ENCODE measurements around the gene DAPP1. TPM values are rescaled to one million over a fixed set of nuclear protein-coding genes. Genes with fewer than 3 reads are reported as not detected.
A peak's percentile ranks its signal among the peaks of the same experiment; 100 is the strongest.
"Not testable (repeated sequence)": the region's sequence is repeated elsewhere in the genome, so short reads cannot be mapped to it uniquely, and the experiment has no call there.

DAPP1 gene, protein sequence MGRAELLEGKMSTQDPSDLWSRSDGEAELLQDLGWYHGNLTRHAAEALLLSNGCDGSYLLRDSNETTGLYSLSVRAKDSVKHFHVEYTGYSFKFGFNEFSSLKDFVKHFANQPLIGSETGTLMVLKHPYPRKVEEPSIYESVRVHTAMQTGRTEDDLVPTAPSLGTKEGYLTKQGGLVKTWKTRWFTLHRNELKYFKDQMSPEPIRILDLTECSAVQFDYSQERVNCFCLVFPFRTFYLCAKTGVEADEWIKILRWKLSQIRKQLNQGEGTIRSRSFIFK
- total RNA-seq (2014; rRNA removed; shearing (Covaris generic)): not detected in 2 replicates
- not detected in 2 replicates for polyA plus RNA-seq (2016; fragmentation: Nextera tagmentation; extraction: Ambion mirVana)
- long read RNA-seq: 0 reads

DNA sequence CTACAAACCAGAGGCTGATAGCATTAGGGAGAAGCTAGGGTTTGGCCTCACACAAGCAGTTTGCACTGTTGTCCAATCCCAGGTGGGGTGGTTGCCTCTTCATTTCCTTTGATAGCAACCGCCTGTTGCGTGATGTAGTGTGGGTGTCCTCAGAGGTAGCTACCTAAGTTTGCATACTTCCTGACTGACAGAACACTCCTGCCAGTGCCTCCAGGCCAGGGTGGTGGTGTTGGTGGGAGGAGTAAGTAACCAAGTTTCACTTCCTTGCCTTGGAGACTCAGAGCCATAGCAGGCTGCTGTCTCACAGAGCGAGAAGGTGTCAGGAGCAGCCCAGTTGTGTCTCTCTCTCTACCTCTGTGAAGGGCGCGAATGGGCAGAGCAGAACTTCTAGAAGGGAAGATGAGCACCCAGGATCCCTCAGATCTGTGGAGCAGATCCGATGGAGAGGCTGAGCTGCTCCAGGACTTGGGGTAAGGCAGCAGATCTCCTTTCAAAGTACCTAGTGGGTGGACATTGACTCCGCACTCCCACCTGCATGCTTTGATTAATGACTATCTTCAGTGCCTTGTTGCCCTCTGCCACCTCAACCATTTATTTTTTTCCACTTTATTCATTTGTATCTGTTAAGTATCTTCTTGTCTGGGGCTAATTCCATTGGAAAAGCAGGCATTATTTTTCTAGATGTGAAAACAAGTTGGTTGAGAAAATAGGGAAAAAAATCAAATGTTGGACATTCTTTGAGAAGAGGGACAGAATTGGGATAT is at the start of gene DAPP1:
DAPP1 (plus strand) TSS at position 283 of the 764 bp plus-strand sequence; CDS start at position 370, 87 bp downstream.
- Histone ChIP-seq H3K4me2 (no peak within 1 kb of the TSS), H3K9me2 (ENCODE audit: insufficient read depth) (0 out of 2 replicates have a peak, but pooled peaks cover 6% of the 10 kb centered on the region), H3K27me3 (ENCODE audit: insufficient read depth) (no peaks in the 10 kb centered on the region), H3K36me3 (ENCODE audit: insufficient read depth) (no peaks in the 10 kb centered on the region), H3K4me3 (no peak within 1 kb of the TSS), H3K4me1 (ENCODE audit: insufficient read depth) (no peaks in the 10 kb centered on the region), H3K79me2 (replicated peaks; ENCODE audit: insufficient read depth) (no peaks in the 10 kb centered on the region), H4K20me1 (replicated peaks; ENCODE audit: insufficient read depth) (no peaks in the 10 kb centered on the region), H3K27ac (ENCODE audit: low read depth) (no peak within 1 kb of the TSS), H2AFZ (peak within 1 kb of the TSS; percentile 56; the same call in 1 of the 2 replicates), H3F3A (replicated peaks; ENCODE audit: low read depth) (no peaks in the 10 kb centered on the region)
- no peaks in the 10 kb centered on the region for H3K36me3 Mint-ChIP-seq (ENCODE audit: low read depth)
- no peaks in the 10 kb centered on the region for H3K27me3 Mint-ChIP-seq (ENCODE audit: insufficient read depth, low read depth, poor library complexity)
- ATAC-seq (no peak; the same call in 2 of the 3 replicates), DNase-seq (ENCODE audit: low spot score) (no peak)
- peaks cover 10% of the 10 kb centered on the region for H3K4me1 Mint-ChIP-seq
- TF ChIP-seq POLR2AphosphoS5 (IDR thresholded peaks at IDR 0.05; ENCODE audit: low read depth) (no peak), STAT1 (IDR thresholded peaks at IDR 0.05; ENCODE audit: unreplicated experiment) (no peak), JUNB (IDR thresholded peaks at IDR 0.05; ENCODE audit: unreplicated experiment) (no peak), CREB1 (CRISPR knock-in tag; IDR thresholded peaks at IDR 0.05; ENCODE audit: low read depth) (no peak), ZNF114 (CRISPR knock-in tag; IDR thresholded peaks at IDR 0.05) (no peak)
- TF ChIP-seq, protein P1, sequence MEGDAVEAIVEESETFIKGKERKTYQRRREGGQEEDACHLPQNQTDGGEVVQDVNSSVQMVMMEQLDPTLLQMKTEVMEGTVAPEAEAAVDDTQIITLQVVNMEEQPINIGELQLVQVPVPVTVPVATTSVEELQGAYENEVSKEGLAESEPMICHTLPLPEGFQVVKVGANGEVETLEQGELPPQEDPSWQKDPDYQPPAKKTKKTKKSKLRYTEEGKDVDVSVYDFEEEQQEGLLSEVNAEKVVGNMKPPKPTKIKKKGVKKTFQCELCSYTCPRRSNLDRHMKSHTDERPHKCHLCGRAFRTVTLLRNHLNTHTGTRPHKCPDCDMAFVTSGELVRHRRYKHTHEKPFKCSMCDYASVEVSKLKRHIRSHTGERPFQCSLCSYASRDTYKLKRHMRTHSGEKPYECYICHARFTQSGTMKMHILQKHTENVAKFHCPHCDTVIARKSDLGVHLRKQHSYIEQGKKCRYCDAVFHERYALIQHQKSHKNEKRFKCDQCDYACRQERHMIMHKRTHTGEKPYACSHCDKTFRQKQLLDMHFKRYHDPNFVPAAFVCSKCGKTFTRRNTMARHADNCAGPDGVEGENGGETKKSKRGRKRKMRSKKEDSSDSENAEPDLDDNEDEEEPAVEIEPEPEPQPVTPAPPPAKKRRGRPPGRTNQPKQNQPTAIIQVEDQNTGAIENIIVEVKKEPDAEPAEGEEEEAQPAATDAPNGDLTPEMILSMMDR (conservative IDR thresholded peaks at IDR 0.05; ENCODE audit: low read depth in 2 of 2): no peak
- TF ChIP-seq, protein P2, sequence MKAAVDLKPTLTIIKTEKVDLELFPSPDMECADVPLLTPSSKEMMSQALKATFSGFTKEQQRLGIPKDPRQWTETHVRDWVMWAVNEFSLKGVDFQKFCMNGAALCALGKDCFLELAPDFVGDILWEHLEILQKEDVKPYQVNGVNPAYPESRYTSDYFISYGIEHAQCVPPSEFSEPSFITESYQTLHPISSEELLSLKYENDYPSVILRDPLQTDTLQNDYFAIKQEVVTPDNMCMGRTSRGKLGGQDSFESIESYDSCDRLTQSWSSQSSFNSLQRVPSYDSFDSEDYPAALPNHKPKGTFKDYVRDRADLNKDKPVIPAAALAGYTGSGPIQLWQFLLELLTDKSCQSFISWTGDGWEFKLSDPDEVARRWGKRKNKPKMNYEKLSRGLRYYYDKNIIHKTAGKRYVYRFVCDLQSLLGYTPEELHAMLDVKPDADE (IDR thresholded peaks at IDR 0.05): no peak
- TF ChIP-seq, protein P3, sequence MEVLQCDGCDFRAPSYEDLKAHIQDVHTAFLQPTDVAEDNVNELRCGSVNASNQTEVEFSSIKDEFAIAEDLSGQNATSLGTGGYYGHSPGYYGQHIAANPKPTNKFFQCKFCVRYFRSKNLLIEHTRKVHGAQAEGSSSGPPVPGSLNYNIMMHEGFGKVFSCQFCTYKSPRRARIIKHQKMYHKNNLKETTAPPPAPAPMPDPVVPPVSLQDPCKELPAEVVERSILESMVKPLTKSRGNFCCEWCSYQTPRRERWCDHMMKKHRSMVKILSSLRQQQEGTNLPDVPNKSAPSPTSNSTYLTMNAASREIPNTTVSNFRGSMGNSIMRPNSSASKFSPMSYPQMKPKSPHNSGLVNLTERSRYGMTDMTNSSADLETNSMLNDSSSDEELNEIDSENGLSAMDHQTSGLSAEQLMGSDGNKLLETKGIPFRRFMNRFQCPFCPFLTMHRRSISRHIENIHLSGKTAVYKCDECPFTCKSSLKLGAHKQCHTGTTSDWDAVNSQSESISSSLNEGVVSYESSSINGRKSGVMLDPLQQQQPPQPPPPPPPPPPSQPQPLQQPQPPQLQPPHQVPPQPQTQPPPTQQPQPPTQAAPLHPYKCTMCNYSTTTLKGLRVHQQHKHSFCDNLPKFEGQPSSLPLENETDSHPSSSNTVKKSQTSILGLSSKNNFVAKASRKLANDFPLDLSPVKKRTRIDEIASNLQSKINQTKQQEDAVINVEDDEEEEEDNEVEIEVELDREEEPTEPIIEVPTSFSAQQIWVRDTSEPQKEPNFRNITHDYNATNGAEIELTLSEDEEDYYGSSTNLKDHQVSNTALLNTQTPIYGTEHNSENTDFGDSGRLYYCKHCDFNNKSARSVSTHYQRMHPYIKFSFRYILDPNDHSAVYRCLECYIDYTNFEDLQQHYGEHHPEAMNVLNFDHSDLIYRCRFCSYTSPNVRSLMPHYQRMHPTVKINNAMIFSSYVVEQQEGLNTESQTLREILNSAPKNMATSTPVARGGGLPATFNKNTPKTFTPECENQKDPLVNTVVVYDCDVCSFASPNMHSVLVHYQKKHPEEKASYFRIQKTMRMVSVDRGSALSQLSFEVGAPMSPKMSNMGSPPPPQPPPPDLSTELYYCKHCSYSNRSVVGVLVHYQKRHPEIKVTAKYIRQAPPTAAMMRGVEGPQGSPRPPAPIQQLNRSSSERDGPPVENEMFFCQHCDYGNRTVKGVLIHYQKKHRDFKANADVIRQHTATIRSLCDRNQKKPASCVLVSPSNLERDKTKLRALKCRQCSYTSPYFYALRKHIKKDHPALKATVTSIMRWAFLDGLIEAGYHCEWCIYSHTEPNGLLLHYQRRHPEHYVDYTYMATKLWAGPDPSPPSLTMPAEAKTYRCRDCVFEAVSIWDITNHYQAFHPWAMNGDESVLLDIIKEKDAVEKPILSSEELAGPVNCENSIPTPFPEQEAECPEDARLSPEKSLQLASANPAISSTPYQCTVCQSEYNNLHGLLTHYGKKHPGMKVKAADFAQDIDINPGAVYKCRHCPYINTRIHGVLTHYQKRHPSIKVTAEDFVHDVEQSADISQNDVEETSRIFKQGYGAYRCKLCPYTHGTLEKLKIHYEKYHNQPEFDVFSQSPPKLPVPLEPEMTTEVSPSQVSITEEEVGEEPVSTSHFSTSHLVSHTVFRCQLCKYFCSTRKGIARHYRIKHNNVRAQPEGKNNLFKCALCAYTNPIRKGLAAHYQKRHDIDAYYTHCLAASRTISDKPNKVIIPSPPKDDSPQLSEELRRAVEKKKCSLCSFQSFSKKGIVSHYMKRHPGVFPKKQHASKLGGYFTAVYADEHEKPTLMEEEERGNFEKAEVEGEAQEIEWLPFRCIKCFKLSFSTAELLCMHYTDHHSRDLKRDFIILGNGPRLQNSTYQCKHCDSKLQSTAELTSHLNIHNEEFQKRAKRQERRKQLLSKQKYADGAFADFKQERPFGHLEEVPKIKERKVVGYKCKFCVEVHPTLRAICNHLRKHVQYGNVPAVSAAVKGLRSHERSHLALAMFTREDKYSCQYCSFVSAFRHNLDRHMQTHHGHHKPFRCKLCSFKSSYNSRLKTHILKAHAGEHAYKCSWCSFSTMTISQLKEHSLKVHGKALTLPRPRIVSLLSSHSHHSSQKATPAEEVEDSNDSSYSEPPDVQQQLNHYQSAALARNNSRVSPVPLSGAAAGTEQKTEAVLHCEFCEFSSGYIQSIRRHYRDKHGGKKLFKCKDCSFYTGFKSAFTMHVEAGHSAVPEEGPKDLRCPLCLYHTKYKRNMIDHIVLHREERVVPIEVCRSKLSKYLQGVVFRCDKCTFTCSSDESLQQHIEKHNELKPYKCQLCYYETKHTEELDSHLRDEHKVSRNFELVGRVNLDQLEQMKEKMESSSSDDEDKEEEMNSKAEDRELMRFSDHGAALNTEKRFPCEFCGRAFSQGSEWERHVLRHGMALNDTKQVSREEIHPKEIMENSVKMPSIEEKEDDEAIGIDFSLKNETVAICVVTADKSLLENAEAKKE (CRISPR knock-in tag; IDR thresholded peaks at IDR 0.05): no peak
- no peak within 1 kb of the TSS for H3K27ac Mint-ChIP-seq
- no peaks in the 10 kb centered on the region for H3K9me3 Mint-ChIP-seq
- no peak within 1 kb of the TSS for H3K4me3 Mint-ChIP-seq

DNA sequence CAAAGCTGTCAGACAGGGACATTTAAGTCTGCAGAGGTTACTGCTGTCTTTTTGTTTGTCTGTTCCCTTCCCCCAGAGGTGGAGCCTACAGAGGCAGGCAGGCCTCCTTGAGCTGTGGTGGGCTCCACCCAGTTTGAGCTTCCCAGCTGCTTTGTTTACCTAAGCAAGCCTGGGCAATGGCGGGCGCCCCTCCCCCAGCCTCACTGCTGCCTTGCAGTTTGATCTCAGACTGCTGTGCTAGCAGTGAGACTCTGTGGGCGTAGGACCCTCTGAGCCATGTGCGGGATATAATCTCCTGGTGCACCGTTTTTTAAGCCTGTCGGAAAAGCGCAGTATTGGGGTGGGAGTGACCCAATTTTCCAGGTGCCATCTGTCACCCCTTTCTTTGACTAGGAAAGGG is 45.8 kb upstream of the DAPP1 start:
- not testable (repeated sequence) for H2AFZ ChIP-seq; H3K4me1 Mint-ChIP-seq; ATAC-seq; H3K9me2 ChIP-seq (ENCODE audit: insufficient read depth); H3K4me2 ChIP-seq; H3K4me1 ChIP-seq (ENCODE audit: insufficient read depth); H3K79me2 ChIP-seq (replicated peaks; ENCODE audit: insufficient read depth); DNase-seq (ENCODE audit: low spot score); H4K20me1 ChIP-seq (replicated peaks; ENCODE audit: insufficient read depth); H3K27ac ChIP-seq (ENCODE audit: low read depth); H3K27ac Mint-ChIP-seq; H3K27me3 Mint-ChIP-seq (ENCODE audit: insufficient read depth, low read depth, poor library complexity); H3K4me3 Mint-ChIP-seq; H3K36me3 ChIP-seq (ENCODE audit: insufficient read depth); H3K4me3 ChIP-seq; H3K27me3 ChIP-seq (ENCODE audit: insufficient read depth); H3F3A ChIP-seq (replicated peaks; ENCODE audit: low read depth)
- Mint-ChIP-seq H3K9me3 (peaks cover 39% of the 10 kb centered on the region), H3K36me3 (ENCODE audit: low read depth) (peaks cover 14% of the 10 kb centered on the region)

Data from GM23338 (cell line).